Type B pancreatic cell (in vitro differentiated cells): ENCODE results near the gene RAB40B. TPM values are rescaled to one million over a fixed set of nuclear protein-coding genes. Genes with fewer than 3 reads are reported as not detected.

Source experiments
- DNase-seq: peaks from one replicate; pipeline ENCODE4 v3.0.0; 2021; ENCODE audit warnings: mixed read lengths; ENCODE audit not compliant: unreplicated experiment; ENCODE audit errors: extremely low spot score
- H3K27ac Mint-ChIP-seq: 2 replicates; pipeline ENCODE4 v1.8.0; 2021; ENCODE audit warnings: mild to moderate bottlenecking, mixed read lengths
- H3K27me3 Mint-ChIP-seq: 2 replicates; pipeline ENCODE4 v1.8.0; 2021; ENCODE audit warnings: mixed read lengths
- H3K36me3 Mint-ChIP-seq: 2 replicates; pipeline ENCODE4 v1.8.0; 2021; ENCODE audit warnings: mixed read lengths
- H3K4me1 Mint-ChIP-seq: one replicate; pipeline ENCODE4 v1.8.0; 2021; ENCODE audit warnings: mixed read lengths; ENCODE audit not compliant: unreplicated experiment
- H3K4me3 Mint-ChIP-seq: 2 replicates; pipeline ENCODE4 v1.8.0; 2021; ENCODE audit warnings: mild to moderate bottlenecking, mixed read lengths
- H3K9me3 Mint-ChIP-seq: 2 replicates; pipeline ENCODE4 v1.8.0; 2021; ENCODE audit warnings: mixed read lengths
- total RNA-seq: library from RNA; stranded (reverse); gene quantifications from 2 replicates; pipeline ENCODE4 v1.2.1, GENCODE V29; 2021; ENCODE audit warnings: low replicate concordance
- TF ChIP-seq, protein P1 (sequence below): fragments of 200-600 bp; sonication (generic); conservative IDR thresholded peaks from 2 replicates; pipeline ENCODE4 v1.5.0; 2021; ENCODE audit warnings: antibody characterized with exemption, mild to moderate bottlenecking

The RAB40B gene
- total RNA-seq, 1 donor from 2014 or later, result 16.7 TPM

DNA sequence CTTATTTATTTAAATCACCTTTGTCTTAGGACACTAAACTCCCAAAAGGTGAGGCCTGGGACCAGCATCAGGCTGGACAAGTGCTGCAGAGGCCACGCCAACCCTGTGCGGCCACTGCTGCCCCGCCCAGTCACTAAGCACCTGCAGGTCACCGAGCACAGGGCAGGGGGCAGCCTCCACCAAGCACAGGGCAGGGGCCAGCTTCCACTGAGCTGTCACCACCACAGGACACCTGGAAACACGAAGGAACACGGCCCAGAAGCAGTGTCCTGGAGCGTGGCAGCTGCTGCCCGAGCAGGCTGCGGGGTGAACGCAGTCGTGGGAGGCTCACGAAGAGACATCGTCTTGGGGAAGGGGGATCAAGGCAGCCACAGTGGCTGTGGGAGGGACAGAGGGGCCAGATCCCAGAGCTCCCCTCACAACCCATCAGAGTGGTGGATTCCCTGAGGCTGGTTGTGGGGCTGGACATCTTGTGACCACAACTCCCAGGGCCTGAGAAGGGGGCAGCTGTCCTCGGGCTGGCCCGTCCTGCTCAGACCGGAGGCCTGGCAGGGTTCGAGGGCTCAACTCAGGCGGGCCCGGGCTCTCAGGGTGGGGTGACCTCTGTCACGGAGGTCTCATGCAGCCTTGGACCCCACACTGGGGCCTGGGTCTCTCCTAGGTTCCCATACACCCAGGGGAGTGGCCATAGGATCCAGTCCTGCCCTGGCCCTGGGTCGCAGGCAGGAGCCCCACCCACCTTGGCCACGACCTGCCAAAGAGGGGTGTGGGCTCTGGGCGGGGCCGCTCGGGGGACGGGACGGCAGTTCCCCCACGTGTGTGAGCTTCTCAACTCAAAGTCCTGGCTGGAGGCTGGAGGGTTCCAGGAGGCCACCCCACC is 18.7 kb downstream of the RAB40B start:
- H3K4me1 Mint-ChIP-seq, result peaks cover 4% of the 10 kb centered on the region
- H3K36me3 Mint-ChIP-seq, result peaks cover 4% of the 10 kb centered on the region
- no peak overlapping the region for H3K4me3 Mint-ChIP-seq
- no peak overlapping the region for H3K27ac Mint-ChIP-seq
- TF ChIP-seq, protein P1, sequence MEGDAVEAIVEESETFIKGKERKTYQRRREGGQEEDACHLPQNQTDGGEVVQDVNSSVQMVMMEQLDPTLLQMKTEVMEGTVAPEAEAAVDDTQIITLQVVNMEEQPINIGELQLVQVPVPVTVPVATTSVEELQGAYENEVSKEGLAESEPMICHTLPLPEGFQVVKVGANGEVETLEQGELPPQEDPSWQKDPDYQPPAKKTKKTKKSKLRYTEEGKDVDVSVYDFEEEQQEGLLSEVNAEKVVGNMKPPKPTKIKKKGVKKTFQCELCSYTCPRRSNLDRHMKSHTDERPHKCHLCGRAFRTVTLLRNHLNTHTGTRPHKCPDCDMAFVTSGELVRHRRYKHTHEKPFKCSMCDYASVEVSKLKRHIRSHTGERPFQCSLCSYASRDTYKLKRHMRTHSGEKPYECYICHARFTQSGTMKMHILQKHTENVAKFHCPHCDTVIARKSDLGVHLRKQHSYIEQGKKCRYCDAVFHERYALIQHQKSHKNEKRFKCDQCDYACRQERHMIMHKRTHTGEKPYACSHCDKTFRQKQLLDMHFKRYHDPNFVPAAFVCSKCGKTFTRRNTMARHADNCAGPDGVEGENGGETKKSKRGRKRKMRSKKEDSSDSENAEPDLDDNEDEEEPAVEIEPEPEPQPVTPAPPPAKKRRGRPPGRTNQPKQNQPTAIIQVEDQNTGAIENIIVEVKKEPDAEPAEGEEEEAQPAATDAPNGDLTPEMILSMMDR, result no peak
- no peak for DNase-seq
- no peaks in the 10 kb centered on the region for H3K27me3 Mint-ChIP-seq
- H3K9me3 Mint-ChIP-seq, result no peaks in the 10 kb centered on the region

DNA sequence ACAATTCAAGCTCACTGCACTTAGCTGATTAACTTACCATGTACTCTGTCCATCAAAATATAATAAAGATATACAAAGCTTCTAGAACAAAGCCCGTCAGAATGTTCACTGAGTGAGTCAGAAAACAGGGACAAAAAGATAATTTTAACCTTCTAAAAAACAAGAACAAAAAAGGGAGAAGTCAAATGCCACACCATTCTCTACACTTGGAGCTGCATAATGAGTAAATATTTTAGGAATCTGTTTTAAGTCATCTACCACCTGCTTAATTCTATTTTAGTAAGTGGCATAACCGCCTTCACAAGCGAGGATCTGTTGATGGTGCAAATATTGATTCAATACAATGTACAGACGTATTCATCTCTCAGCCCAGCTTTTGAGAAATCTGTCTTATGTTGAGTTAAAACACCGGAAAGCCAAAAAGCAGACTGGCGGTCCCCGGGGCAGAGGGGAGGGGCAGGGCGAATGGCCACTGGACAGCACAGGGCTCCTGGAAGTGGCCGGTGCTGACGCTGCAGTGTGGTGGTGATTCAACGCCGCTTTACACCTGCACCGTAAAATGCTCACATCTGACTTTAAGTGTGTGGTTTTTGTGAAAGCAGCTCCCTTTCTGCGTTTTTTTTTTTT is 20.1 kb downstream of the RAB40B start:
- no peak for DNase-seq
- peaks cover 7% of the 10 kb centered on the region for H3K4me1 Mint-ChIP-seq
- TF ChIP-seq, protein P1, result no peak
- peaks cover 6% of the 10 kb centered on the region for H3K36me3 Mint-ChIP-seq
- H3K9me3 Mint-ChIP-seq, result no peaks in the 10 kb centered on the region
- no peak overlapping the region for H3K27ac Mint-ChIP-seq
- no peaks in the 10 kb centered on the region for H3K27me3 Mint-ChIP-seq
- H3K4me3 Mint-ChIP-seq, result no peak overlapping the region

DNA sequence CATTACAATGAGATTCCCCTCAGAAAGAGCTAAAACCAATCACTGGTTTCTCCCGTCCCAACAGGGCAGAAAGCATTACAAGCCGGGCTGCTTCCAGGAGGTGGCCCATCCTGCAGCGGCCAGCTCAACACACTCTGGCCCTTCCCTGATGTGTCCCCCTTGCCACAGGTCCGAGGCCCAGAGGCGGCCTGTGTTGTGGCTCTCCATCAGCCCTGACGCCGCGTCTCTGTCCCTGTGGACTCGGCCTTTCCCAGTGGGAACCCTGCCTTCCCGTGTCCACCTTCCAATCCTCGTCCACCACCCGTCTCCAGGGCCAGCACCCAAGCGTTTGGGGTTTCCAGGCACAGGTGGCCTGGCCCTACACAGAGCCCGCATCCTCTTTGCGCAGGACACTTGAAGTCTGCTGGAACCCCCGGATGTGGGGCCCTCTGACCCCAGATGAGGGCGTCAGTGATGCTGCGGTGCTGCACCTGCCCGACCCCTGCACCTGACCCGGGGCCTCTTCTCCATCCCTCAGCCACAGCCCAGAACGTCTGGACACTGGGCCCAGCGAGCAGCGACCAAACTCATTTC is 21.1 kb downstream of the RAB40B start:
- Mint-ChIP-seq H3K36me3 (peaks cover 6% of the 10 kb centered on the region), H3K9me3 (no peaks in the 10 kb centered on the region), H3K4me1 (peaks cover 10% of the 10 kb centered on the region), H3K27me3 (no peaks in the 10 kb centered on the region), H3K27ac (peak overlapping the region; percentile 46), H3K4me3 (no peak overlapping the region)
- DNase-seq, result no peak
- TF ChIP-seq, protein P1, result no peak

DNA sequence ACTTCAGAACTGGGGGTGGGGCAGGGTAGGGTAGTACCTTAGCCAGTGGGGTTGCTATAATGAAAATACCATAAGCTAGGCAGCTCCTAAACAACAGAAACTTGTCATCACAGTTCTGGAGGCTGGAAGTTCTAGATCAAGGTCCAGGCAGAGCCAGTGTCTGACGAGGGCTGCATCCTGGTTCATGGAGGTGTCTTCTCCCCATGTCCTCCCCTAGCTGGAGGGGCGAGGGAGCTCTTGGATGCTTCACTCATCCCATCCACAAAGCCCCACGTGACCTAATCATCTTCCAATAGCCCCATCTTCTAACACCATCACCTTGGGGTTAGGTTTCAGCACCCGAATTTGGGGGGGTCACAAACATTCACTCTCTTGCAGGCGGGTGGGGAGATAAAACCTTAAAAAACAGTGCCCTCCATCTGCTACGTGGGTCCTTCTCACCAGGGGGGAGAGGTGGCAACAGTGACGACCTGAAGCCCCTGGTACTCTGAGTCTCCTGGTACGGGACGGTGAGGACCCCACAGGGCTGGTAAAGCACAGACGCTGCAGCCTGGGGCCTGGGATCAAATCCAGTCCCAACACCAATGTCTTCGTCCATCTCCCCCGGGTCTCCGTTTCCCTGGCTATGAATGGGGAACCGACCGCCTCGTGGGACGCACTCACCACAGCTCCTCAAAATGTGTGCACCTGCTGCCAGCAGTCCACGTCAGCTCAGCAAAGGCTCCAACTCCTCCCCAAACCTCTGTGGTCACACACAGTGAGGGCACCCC is 22.8 kb downstream of the RAB40B start:
- H3K36me3 Mint-ChIP-seq, result peaks cover 6% of the 10 kb centered on the region
- H3K4me1 Mint-ChIP-seq, result peaks cover 14% of the 10 kb centered on the region
- H3K9me3 Mint-ChIP-seq, result no peaks in the 10 kb centered on the region
- H3K27ac Mint-ChIP-seq, result peak overlapping the region; percentile 37
- no peak overlapping the region for H3K4me3 Mint-ChIP-seq
- TF ChIP-seq, protein P1, result no peak
- DNase-seq, result no peak
- H3K27me3 Mint-ChIP-seq, result no peaks in the 10 kb centered on the region

DNA sequence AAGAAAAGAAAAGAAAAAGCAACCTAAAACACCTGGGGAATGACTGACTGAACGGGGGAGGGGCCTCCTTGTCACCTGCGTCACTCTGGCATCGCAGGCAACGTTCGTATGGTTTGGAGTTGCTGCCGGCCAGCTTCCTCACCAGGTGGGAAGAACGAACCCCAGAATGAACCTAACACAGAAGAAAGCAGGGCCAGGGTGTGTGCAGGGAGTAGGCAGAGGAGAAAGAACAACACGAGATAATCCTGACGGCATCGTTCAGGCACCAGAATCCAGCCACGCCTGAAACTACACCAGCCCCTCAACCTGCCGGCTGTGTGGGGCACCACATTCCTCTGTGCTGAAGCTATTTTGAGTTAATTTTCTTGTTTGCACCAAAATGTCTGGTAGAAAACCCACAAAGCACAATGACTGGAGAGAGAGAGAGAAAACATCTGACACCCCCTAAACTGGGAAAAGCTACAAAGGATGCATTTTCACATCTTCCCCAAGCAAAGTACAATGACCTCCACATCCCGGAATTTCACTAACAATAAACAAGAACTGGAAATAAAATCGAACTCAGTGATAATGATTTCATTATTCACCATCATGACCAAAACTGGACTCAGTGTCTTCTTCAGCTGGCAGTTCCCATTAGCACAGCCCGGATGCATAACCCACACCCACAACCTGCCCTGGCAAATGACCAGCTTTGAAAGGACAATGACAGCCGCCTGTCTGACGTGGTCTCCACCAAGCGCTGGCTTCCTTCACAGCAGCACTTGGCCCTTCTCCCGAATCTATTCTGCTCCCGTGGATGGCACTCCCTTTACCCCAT is 23.6 kb downstream of the RAB40B start:
- no peak for DNase-seq

More for the DNA sequence above, 23.6 kb downstream of the RAB40B start:
- H3K4me1 Mint-ChIP-seq, result peaks cover 14% of the 10 kb centered on the region
- H3K27ac Mint-ChIP-seq, result peak overlapping the region; percentile 37
- peaks cover 6% of the 10 kb centered on the region for H3K36me3 Mint-ChIP-seq
- H3K4me3 Mint-ChIP-seq, result no peak overlapping the region
- TF ChIP-seq, protein P1, result no peak
- H3K9me3 Mint-ChIP-seq, result no peaks in the 10 kb centered on the region
- H3K27me3 Mint-ChIP-seq, result no peaks in the 10 kb centered on the region
